Astrocyte of the cerebellum (primary cell): Measurements from ENCODE around the gene AP1S3.

Experiments
- DNase-seq: peaks from one replicate; pipeline ENCODE4 v3.0.0-alpha.2; 2011; ENCODE audit warnings: low read depth
- H3K4me3 ChIP-seq: 2 replicates; pipeline ENCODE4 v1.5.1; 2011; ENCODE audit warnings: mild to moderate bottlenecking, low read depth, low read length, moderate library complexity
- CTCF ChIP-seq: IDR thresholded peaks from 2 replicates; pipeline ENCODE4 v1.5.1; 2012; ENCODE audit warnings: low read length, low read depth, moderate library complexity, mild to moderate bottlenecking; ENCODE audit errors: missing control alignments
- in situ Hi-C: cut with HindIII; loops from 2 replicates; pipeline ENCODE4 v1.10.0; 2017; ENCODE audit warnings: low sequenced_read_pairs

Gene AP1S3

GRCh38 chr2:223720367-223720766 lies 117.0 kb downstream of the AP1S3 start:
- H3K4me3 ChIP-seq: no peak overlapping the region
- no peak for DNase-seq
- no peak for TF ChIP-seq CTCF
- in situ Hi-C loops: no loop called here

- in situ Hi-C loops: no loop called here
- no peak for DNase-seq
- no peak for TF ChIP-seq CTCF
- H3K4me3 ChIP-seq: no peak overlapping the region
Measured at GRCh38 chr2:223712642-223713041, 124.7 kb downstream of the AP1S3 start.

DNA sequence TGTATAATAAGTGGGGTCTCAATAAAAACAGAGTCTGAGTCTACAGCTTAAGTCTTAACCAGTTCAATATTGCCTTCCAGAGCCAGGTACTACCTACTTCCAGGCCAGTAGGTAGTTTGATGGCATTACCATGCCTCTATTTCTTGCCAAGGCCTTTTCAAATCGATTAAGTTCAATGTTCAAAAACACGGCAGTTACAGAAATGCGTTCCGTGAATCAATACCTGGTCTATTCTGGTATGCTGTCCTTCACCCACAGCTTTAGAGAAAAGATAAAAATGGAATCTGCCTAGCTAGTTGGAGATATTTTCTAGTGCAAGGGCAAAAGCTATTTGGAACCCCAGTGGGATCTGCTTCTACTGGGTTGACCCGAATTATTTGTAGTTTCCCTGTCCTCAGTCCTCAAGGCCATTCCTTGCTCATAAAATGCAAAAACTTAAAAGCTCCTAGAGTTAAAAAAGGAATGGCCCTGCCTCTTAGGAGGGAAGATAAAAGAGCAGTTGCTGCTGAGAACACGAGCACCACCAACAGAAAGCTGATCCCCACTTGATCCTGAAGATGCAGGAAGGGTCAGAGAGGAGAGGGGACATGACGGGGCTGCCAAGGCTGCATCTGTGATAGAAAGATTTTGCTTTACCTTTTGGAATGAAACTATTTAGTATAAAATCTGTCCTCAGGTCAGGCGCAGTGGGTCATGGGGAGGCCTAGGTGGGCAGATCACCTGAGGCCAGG lies 125.6 kb downstream of the AP1S3 start:
- TF ChIP-seq CTCF: no peak
- no peak for DNase-seq
- H3K4me3 ChIP-seq: no peak overlapping the region
- in situ Hi-C loops: no loop called here
